H9 (cell line): Measurements from ENCODE around the gene SLC43A1. TPM values are rescaled to one million over a fixed set of nuclear protein-coding genes. Genes with fewer than 3 reads are reported as not detected.

Experiments used
- DNase-seq: peaks from one replicate; pipeline ENCODE4 v3.0.0-alpha.2; 2017
- H2AFZ ChIP-seq: one replicate; pipeline ENCODE4 v1.6.1; 2013; ENCODE audit warnings: mild to moderate bottlenecking, low read length, control low read depth, moderate library complexity
- H2AK5ac ChIP-seq: 2 replicates; pipeline ENCODE4 v1.6.1; 2013; ENCODE audit warnings: low read length, control low read depth, mixed read lengths; ENCODE audit not compliant: insufficient read length
- H2BK120ac ChIP-seq: one replicate; pipeline ENCODE4 v1.6.1; 2013; ENCODE audit warnings: low read depth, mild to moderate bottlenecking, low read length, control low read depth, inconsistent platforms; ENCODE audit not compliant: poor library complexity, severe bottlenecking
- H2BK12ac ChIP-seq: 2 replicates; pipeline ENCODE4 v1.6.1; 2013; ENCODE audit warnings: low read length, control low read depth, mixed read lengths, low read depth; ENCODE audit not compliant: insufficient read length
- H2BK15ac ChIP-seq: 2 replicates; pipeline ENCODE4 v1.6.1; 2013; ENCODE audit warnings: low read depth, low read length, control low read depth
- H2BK20ac ChIP-seq: one replicate; pipeline ENCODE4 v1.6.1; 2013; ENCODE audit warnings: low read depth, mild to moderate bottlenecking, low read length, control low read depth, inconsistent platforms; ENCODE audit not compliant: poor library complexity, severe bottlenecking
- H2BK5ac ChIP-seq: 2 replicates; pipeline ENCODE4 v1.6.1; 2013; ENCODE audit warnings: low read length, control low read depth, mixed read lengths; ENCODE audit not compliant: insufficient read length
- H3K14ac ChIP-seq: 2 replicates; pipeline ENCODE4 v1.6.1; 2013; ENCODE audit warnings: low read length, control low read depth; ENCODE audit not compliant: insufficient read depth
- H3K18ac ChIP-seq: 2 replicates; pipeline ENCODE4 v1.6.1; 2013; ENCODE audit warnings: low read depth, mild to moderate bottlenecking, mixed read lengths, low read length, control low read depth; ENCODE audit not compliant: insufficient read length
- H3K23ac ChIP-seq: 2 replicates; pipeline ENCODE4 v1.6.1; 2013; ENCODE audit warnings: low read length, control low read depth, mixed read lengths, low read depth; ENCODE audit not compliant: insufficient read length
- H3K23me2 ChIP-seq: 2 replicates; pipeline ENCODE4 v1.6.1; 2013; ENCODE audit warnings: low read depth, mild to moderate bottlenecking, mixed read lengths, low read length, control low read depth; ENCODE audit not compliant: insufficient read length, poor library complexity, severe bottlenecking
- H3K27ac ChIP-seq: 2 replicates; pipeline ENCODE4 v1.5.1; 2013; ENCODE audit warnings: low read length, control low read depth, mixed read lengths, low read depth; ENCODE audit not compliant: insufficient read length
- H3K27me3 ChIP-seq: 2 replicates; pipeline ENCODE4 v1.6.1; 2013; ENCODE audit warnings: low read length, control low read depth, inconsistent platforms; ENCODE audit not compliant: insufficient read depth
- H3K4ac ChIP-seq: 2 replicates; pipeline ENCODE4 v1.6.1; 2013; ENCODE audit warnings: low read depth, mild to moderate bottlenecking, control low read depth, inconsistent platforms, low read length, moderate library complexity
- H3K4me1 ChIP-seq: 2 replicates; pipeline ENCODE4 v1.6.1; 2013; ENCODE audit warnings: low read length, control low read depth, inconsistent platforms; ENCODE audit not compliant: insufficient read depth
- H3K4me2 ChIP-seq: 2 replicates; pipeline ENCODE4 v1.6.1; 2013; ENCODE audit warnings: low read length, control low read depth, mixed read lengths; ENCODE audit not compliant: insufficient read length, insufficient read depth
- H3K56ac ChIP-seq: 2 replicates; pipeline ENCODE4 v1.6.1; 2013; ENCODE audit warnings: low read depth, mild to moderate bottlenecking, mixed read lengths, low read length, control low read depth; ENCODE audit not compliant: insufficient read length
- H3K79me1 ChIP-seq: 2 replicates; pipeline ENCODE4 v1.6.1; 2013; ENCODE audit warnings: low read depth, mild to moderate bottlenecking, moderate library complexity, low read length, control low read depth, inconsistent platforms; ENCODE audit not compliant: insufficient read depth, poor library complexity, severe bottlenecking
- H3K79me2 ChIP-seq: 2 replicates; pipeline ENCODE4 v1.6.1; 2013; ENCODE audit warnings: low read length, control low read depth, inconsistent platforms; ENCODE audit not compliant: insufficient read depth
- H3K9ac ChIP-seq: 2 replicates; pipeline ENCODE4 v1.6.1; 2013; ENCODE audit warnings: low read length, control low read depth, mixed read lengths; ENCODE audit not compliant: insufficient read length; ENCODE audit errors: extremely low read depth
- H3K9me3 ChIP-seq: one replicate; pipeline ENCODE4 v1.6.1; 2013; ENCODE audit warnings: low read depth, low read length, inconsistent platforms; ENCODE audit not compliant: control insufficient read depth
- H3T11ph ChIP-seq: one replicate; pipeline ENCODE4 v1.6.1; 2013; ENCODE audit warnings: mild to moderate bottlenecking, low read length, control low read depth, inconsistent platforms
- H4K20me1 ChIP-seq: one replicate; pipeline ENCODE4 v1.6.1; 2013; ENCODE audit not compliant: control insufficient read depth, insufficient read length, insufficient read depth
- H4K5ac ChIP-seq: 2 replicates; pipeline ENCODE4 v1.6.1; 2013; ENCODE audit warnings: low read depth, mild to moderate bottlenecking, mixed read lengths, low read length, control low read depth; ENCODE audit not compliant: insufficient read length
- H4K8ac ChIP-seq: replicated peaks from 2 replicates; pipeline ENCODE4 v1.6.1; 2013; ENCODE audit warnings: low read length, control low read depth, mixed read lengths, low read depth; ENCODE audit not compliant: insufficient read length
- H4K91ac ChIP-seq: 2 replicates; pipeline ENCODE4 v1.6.1; 2013; ENCODE audit warnings: low read depth, mild to moderate bottlenecking, moderate library complexity, mixed read lengths, low read length, control low read depth; ENCODE audit not compliant: insufficient read length
- H3K27ac Mint-ChIP-seq, 3 experiments: 2 replicates in 2 of 3; 3 replicates in 1 of 3; pipeline ENCODE4 v1.8.0; 2020 to 2021; ENCODE audit warnings: mixed read lengths in 3 of 3, mild to moderate bottlenecking in 1 of 3, moderate library complexity in 1 of 3
- H3K27me3 Mint-ChIP-seq: 2 replicates; pipeline ENCODE4 v1.8.0; 2021; ENCODE audit warnings: low read depth, mild to moderate bottlenecking, moderate library complexity, mixed read lengths
- H3K36me3 Mint-ChIP-seq, 3 experiments: 2 replicates in 2 of 3; 3 replicates in 1 of 3; pipeline ENCODE4 v1.8.0; 2020 to 2021; ENCODE audit warnings: low read depth in 3 of 3, mixed read lengths in 3 of 3; ENCODE audit not compliant: insufficient read depth in 1 of 3
- H3K4me1 Mint-ChIP-seq, 2 experiments: 2 replicates each; pipeline ENCODE4 v1.8.0; 2020; ENCODE audit warnings: mixed read lengths in 2 of 2
- H3K4me3 Mint-ChIP-seq, 2 experiments: 2 replicates in 1 of 2; 3 replicates in 1 of 2; pipeline ENCODE4 v1.8.0; 2020 to 2021; ENCODE audit warnings: mild to moderate bottlenecking in 2 of 2, mixed read lengths in 2 of 2, moderate library complexity in 1 of 2
- H3K9me3 Mint-ChIP-seq, 2 experiments: 2 replicates in 1 of 2; 3 replicates in 1 of 2; pipeline ENCODE4 v1.8.0; 2020; ENCODE audit warnings: mild to moderate bottlenecking in 2 of 2, mixed read lengths in 2 of 2, moderate library complexity in 1 of 2
- WGBS: extraction: QIAGEN DNeasy Blood & Tissue Kit; methylation state at CpG from one replicate; pipeline ENCODE4 v1.1.7; 2013; ENCODE audit warnings: missing lambda C conversion rate, low lambda C conversion rate, mixed read lengths; ENCODE audit not compliant: insufficient read length; ENCODE audit errors: extremely low coverage; 5-methylcytosine and 5-hydroxymethylcytosine counted together
- total RNA-seq: library from RNA; stranded (reverse); gene quantifications from 2 replicates; pipeline ENCODE4 v1.2.1, GENCODE V29; 2021
- TF ChIP-seq, protein P1 (sequence below): fragments of 200-600 bp; sonication (generic); conservative IDR thresholded peaks from 3 replicates; pipeline ENCODE4 v1.8.0; 2021; ENCODE audit warnings: antibody characterized with exemption, mild to moderate bottlenecking

SLC43A1 gene
- total RNA-seq, 1 experiment from 2014 or later = 17.0 TPM

- Histone ChIP-seq H2BK5ac (no peak within 1 kb of the TSS), H3K23me2 (peaks cover 30% of the 10 kb centered on the region), H2AFZ (no peak within 1 kb of the TSS), H2BK15ac (no peak within 1 kb of the TSS), H4K8ac (no peak within 1 kb of the TSS), H3K4me2 (peak within 1 kb of the TSS; percentile 81), H4K91ac (no peak within 1 kb of the TSS), H3K4ac (no peak within 1 kb of the TSS), H3K4me1 (peaks cover 14% of the 10 kb centered on the region; the same call in 1 of the 2 replicates), H3K79me1 (no peaks in the 10 kb centered on the region), H3K79me2 (no peaks in the 10 kb centered on the region), H3K56ac (no peak within 1 kb of the TSS), H3K27me3 (peaks cover 10% of the 10 kb centered on the region; the same call in 1 of the 2 replicates), H4K5ac (no peak within 1 kb of the TSS), H2AK5ac (no peak within 1 kb of the TSS), H2BK20ac (no peak within 1 kb of the TSS), H2BK12ac (no peak within 1 kb of the TSS), H3K18ac (no peak within 1 kb of the TSS), H3K9ac (no peak within 1 kb of the TSS), H3K23ac (no peak within 1 kb of the TSS), H4K20me1 (no peaks in the 10 kb centered on the region), H3T11ph (no peak within 1 kb of the TSS), H3K14ac (no peak within 1 kb of the TSS; the same call in 1 of the 2 replicates), H2BK120ac (no peak within 1 kb of the TSS), H3K9me3 (no peaks in the 10 kb centered on the region), H3K27ac (no peak within 1 kb of the TSS)
- Mint-ChIP-seq H3K27ac (no peak within 1 kb of the TSS), H3K27me3 (peaks cover 85% of the 10 kb centered on the region), H3K9me3 (no peaks in the 10 kb centered on the region), H3K4me3 (peak within 1 kb of the TSS; percentile 84 to 97), H3K4me1 (peaks cover 39 to 62% of the 10 kb centered on the region in 2 experiments), H3K36me3 (0 out of 7 replicates have a peak, but pooled peaks cover 0 to 5% (median 0%) of the 10 kb centered on the region in 3 experiments)
- no CpG with 5 or more reads among the region's 66 CpGs for WGBS
- DNase-seq = peak; percentile 80
- TF ChIP-seq, protein P1, sequence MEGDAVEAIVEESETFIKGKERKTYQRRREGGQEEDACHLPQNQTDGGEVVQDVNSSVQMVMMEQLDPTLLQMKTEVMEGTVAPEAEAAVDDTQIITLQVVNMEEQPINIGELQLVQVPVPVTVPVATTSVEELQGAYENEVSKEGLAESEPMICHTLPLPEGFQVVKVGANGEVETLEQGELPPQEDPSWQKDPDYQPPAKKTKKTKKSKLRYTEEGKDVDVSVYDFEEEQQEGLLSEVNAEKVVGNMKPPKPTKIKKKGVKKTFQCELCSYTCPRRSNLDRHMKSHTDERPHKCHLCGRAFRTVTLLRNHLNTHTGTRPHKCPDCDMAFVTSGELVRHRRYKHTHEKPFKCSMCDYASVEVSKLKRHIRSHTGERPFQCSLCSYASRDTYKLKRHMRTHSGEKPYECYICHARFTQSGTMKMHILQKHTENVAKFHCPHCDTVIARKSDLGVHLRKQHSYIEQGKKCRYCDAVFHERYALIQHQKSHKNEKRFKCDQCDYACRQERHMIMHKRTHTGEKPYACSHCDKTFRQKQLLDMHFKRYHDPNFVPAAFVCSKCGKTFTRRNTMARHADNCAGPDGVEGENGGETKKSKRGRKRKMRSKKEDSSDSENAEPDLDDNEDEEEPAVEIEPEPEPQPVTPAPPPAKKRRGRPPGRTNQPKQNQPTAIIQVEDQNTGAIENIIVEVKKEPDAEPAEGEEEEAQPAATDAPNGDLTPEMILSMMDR = peak; percentile 65
These were observed 55.3 kb downstream of the SLC43A1 start, which contains the start of gene RTN4RL2 for GRCh38 chr11:57460022-57460757. Gene RTN4RL2, plus strand, starts transcription at chr11:57460528. Its CDS starts 338 bp downstream, at chr11:57460866.
